Stromal cell of bone marrow (primary cell): ENCODE measurements around the gene GSS.
A peak's percentile ranks its signal among the peaks of the same experiment; 100 is the strongest.

Source experiments
- DNase-seq: peaks from one replicate; pipeline ENCODE4 v3.0.0-alpha.2; 2012; ENCODE audit warnings: low read depth

GSS gene

DNA sequence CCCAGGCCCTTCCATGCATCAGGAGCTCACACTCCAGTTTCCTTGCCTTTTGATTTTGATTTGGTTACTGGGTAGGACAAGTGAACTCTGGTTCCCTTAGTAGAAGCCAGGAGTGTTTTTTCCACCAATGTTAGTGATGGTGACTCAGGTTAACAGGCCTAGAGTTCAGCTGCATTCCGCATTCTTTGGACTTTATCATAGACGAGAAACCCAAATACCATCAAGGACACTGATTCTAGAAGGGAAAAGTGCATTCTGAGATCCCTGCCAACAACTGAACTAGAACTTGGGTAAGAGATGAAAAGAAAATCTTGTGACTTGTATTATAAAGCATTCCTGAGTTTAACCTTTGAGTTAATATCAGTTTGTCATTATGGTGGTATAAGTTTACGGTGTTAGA lies 8.9 kb downstream of the GSS start:
- no peak for DNase-seq

DNA sequence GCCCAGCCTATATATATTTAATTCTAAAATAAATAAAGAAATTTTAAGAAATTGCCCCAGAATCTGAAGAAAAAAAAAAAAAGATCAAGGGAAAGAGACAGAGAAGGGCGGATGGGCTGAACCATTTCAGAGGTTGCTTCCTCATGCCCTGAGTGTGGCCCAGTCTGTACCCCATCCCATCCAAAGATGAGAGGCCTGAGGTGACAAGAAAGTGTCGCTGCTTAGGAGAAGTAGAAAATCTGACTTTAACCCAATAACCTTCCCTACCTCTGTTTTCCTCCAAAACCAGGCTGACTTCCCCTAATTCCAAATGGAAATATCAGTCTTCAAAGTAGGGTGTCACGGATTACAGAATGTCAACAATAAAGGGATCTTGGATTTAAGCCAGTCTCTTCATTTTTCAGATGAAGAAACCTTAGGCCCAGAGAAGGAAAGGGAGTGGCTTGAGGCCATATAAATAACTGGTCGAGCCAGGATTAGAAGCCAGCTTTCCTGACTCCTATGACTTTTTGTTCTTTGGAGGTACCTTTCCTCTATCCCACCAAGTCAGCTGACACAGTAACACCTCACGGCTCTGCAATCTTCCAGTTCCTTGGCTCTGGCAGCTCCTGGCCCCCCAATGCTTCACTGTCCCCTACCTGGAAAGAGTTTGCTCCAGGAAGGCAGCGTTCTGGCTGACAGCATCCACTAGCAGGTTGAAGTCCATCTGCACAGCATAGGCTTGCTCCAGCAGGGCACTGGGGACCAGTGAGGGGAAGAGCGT lies 10.1 kb downstream of the GSS start:
- no peak for DNase-seq

DNA sequence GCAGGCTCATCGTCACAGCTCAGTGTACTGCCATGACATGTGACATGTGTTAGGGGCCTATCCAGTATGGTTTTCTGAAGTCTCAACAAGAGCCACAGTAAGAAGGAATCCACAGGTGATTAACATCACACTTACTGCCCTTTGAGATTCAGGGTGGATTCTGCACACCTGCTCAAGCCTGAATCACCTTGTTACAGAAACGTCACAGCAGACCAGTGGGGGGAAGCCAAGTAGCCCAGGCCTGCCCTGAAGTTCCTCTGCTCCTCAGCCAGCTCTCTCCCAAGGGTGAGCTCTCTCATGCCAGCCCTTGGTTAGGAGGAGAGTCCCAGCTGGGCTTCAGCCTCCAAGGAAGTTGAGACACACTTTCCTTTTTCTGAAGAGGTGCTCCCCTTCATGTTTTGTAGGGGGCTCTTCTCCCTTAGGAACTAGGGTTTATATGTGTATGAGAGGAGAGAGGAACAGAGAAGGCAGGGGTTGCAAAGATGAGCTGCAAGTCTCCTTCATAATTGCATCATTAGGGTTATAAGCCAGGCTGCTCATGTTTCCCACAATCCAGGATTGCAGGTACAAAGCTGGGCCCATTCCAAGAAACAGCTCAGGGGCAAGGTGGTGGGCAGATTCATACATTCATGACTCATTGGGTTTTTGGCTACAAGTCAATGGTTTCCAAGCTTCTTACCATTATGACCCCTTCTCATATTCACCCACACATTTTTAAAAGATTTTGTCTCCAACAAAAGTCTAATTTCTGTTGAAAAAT lies 11.6 kb downstream of the GSS start:
- DNase-seq: no peak

DNA sequence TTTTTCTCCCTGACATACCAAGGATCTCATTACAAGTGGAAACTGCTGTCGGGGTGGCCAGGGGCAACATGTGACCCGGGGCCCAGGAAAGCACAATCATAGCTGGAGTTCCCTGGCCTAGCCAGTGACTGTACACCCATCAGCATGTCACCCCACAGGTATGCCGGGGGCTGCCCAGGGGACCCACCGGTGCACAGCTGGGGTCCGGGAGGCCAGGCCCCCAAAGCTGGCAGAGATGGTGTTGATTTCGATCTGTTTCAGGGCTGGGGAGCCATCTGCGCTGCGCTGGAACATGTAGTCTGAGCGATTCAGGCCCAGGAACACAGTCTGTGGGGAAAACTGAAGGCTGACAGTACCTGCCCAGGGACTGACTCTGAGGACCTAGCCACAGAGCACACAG lies 13.3 kb downstream of the GSS start:
- no peak for DNase-seq

DNA sequence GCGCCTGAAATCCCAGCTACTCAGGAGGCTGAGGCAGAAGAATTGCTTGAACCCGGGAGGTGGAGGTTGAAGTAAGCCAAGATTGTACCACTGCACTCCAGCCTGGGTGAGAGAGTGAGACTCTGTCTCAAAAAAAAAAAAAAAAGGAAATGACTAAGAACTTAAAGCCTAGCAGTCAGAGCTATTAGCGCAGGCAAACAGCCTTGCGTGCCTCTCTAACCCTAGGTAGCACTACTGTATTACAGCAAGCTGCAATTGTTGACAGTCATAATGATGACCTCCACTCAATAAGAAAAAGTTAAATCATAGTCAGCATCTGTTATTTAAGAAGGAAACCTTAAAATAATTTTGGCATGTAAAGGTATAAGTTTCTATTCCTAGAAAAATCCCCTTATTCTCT lies 14.4 kb downstream of the GSS start:
- no peak for DNase-seq

- no peak for DNase-seq
Measured at GRCh38 chr20:34940081-34940481, 15.5 kb downstream of the GSS start.

GRCh38 chr20:34938466-34939163 lies 17.0 kb downstream of the GSS start:
- DNase-seq: no peak

GRCh38 chr20:34931771-34932170 lies 23.8 kb downstream of the GSS start:
- DNase-seq: no peak

GRCh38 chr20:34928411-34928810 lies 27.2 kb downstream of the GSS start:
- DNase-seq: no peak

GRCh38 chr20:34927736-34928135 lies 27.9 kb downstream of the GSS start:
- no peak for DNase-seq

DNA sequence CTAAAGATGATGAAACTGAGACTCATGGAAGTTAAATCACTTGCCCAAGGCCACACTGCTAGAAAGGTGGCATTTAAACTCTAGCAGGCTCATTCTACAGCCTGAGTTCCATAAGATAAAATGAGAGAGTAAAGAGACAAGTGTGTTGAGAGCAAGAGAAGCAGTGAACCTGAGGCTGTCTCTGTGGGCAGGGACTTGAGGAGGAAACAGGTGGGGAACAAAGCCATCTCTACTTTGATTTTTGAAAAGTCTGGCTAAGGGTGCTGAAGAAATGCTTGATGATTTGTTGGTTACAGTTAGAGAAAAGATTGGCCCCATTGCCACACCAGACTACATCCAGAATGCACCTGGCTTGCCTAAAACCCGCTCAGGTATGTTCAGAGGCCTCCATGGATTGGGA lies 29.0 kb downstream of the GSS start:
- DNase-seq: no peak

DNA sequence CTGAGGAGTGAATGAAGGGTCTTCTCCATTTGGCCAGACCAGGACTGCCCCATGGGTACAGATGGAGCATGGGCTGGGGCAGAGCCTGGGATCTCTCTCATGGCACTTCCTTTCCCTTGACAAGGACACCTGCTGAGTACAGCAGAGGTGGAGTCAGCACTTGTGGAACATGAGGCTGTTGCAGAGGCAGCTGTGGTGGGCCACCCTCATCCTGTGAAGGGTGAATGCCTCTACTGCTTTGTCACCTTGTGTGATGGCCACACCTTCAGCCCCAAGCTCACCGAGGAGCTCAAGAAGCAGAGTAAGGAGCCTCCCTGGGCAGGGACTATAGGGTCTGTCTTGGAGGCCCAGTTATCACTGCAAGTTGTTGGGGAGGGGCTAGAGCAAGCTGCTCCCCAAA lies 29.6 kb downstream of the GSS start:
- no peak for DNase-seq

DNA sequence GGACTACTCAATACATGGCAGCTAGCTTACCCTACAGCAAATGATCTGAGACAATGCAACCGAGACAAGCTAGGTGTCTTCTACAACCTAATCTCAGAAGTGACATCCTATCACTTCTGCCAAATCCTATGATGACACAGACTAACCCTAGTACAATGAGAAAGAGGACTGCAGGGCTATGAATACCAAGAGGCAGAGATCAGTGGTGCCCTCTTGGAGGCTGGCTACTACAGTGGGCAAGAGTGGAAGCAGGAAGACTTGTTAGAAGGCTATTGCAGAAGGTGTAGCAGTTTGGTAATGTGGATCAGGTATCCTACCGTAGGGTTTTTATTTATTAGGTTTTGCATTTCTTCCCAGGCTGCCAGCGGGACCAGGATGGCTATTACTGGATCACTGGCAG lies 30.3 kb downstream of the GSS start:
- DNase-seq: no peak

GRCh38 chr20:34923414-34923813 lies 32.2 kb downstream of the GSS start:
- no peak for DNase-seq

GRCh38 chr20:34922654-34923381 lies 32.8 kb downstream of the GSS start:
- peak; percentile 63 for DNase-seq

DNA sequence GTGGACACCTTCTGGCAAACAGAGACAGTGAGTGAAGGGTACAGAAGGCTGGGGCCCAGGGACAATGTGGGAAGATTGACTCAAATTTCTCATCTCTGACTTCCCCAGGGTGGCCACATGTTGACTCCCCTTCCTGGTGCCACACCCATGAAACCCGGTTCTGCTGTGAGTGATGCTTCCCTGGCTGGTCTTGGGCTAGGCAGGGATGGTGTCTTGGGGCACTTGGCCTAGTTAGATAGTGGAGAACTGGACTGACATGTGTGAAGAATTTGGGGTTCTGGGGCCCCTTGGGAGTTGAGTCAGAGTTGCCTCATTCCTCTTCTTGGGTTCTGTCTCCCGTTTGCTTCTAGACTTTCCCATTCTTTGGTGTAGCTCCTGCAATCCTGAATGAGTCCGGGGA lies 34.2 kb downstream of the GSS start:
- DNase-seq: peak; percentile 16

DNA sequence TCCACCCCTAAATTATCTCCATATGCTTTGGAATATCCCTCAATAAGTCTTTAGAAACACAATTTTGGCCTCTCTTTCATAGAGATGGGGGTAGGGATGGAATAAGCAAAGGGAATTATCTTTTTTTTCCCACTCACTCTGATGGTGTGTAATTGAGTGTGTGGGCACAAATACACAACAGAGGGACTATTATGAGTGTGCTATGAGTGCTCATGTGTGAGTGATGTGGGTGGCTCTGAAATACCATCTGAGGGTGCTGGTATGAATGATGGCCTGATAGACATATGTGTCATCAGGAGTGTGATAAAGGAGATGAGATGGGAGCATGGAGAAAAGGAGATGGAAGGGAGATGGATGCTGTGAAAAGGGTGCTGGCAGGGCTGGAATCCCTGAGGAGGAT lies 35.6 kb downstream of the GSS start:
- DNase-seq: no peak

GRCh38 chr20:34916774-34917354 lies 38.7 kb downstream of the GSS start:
- DNase-seq: no peak

DNA sequence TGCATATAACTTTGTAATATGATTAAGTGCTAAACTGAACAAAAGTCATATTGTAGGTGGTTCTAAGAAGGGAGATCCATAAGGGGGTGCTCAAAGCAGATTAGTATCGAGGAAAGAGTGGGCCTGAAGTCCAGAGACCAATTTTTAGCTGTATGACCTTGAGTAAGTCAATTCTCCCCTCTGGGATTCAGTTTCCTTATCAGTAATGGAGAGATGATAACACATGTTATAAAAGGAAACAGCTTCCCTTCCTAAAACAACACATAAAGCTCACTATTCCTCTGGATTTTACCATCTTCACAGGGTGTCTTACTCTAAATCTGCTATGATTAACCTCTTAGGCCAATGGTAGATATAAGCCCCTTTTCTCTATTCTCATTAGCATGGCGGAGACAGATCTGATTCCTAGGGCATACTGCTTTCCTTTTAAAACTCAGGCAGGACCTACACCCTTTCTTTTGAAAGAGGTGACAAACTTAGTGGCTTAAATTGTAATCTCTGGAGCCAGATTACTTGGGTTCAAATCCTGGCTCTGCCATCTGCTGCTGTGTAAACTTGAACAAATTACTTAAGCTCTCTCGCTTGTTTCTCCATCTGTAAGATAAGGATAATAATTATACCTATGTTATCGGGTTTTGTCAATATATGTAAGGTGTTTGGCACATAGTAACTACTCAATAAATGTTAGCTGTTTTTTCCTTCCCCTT lies 39.7 kb downstream of the GSS start:
- DNase-seq: no peak

DNA sequence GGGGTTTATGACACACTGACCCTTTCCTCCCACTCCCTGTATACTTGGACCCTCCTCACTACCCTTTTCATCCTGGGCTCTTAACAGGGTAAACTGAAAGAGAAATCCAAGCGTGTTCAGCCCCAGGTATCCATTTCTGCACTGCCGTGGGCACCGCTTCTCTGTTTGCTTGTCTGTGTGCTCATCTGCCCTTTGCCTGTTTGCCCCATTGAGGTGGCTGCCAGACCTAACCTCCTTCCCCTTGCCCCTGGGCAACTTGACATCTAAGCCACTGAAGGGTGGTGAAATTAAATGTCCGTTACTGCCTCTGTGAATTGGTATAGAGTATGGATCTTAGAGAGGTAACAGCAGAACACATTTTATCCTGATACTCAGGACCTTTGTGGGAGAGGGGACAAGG lies 40.5 kb downstream of the GSS start:
- DNase-seq: no peak
